GM04503 (cell line): ENCODE data around the gene IL17RC.
"Not testable (repeated sequence)": the region's sequence is repeated elsewhere in the genome, so short reads cannot be mapped to it uniquely, and the experiment has no call there.

Experiments used
- DNase-seq: peaks from one replicate; pipeline ENCODE4 v3.0.0-alpha.2; 2012; ENCODE audit warnings: low read depth

Gene IL17RC, protein sequence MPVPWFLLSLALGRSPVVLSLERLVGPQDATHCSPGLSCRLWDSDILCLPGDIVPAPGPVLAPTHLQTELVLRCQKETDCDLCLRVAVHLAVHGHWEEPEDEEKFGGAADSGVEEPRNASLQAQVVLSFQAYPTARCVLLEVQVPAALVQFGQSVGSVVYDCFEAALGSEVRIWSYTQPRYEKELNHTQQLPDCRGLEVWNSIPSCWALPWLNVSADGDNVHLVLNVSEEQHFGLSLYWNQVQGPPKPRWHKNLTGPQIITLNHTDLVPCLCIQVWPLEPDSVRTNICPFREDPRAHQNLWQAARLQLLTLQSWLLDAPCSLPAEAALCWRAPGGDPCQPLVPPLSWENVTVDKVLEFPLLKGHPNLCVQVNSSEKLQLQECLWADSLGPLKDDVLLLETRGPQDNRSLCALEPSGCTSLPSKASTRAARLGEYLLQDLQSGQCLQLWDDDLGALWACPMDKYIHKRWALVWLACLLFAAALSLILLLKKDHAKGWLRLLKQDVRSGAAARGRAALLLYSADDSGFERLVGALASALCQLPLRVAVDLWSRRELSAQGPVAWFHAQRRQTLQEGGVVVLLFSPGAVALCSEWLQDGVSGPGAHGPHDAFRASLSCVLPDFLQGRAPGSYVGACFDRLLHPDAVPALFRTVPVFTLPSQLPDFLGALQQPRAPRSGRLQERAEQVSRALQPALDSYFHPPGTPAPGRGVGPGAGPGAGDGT

DNA sequence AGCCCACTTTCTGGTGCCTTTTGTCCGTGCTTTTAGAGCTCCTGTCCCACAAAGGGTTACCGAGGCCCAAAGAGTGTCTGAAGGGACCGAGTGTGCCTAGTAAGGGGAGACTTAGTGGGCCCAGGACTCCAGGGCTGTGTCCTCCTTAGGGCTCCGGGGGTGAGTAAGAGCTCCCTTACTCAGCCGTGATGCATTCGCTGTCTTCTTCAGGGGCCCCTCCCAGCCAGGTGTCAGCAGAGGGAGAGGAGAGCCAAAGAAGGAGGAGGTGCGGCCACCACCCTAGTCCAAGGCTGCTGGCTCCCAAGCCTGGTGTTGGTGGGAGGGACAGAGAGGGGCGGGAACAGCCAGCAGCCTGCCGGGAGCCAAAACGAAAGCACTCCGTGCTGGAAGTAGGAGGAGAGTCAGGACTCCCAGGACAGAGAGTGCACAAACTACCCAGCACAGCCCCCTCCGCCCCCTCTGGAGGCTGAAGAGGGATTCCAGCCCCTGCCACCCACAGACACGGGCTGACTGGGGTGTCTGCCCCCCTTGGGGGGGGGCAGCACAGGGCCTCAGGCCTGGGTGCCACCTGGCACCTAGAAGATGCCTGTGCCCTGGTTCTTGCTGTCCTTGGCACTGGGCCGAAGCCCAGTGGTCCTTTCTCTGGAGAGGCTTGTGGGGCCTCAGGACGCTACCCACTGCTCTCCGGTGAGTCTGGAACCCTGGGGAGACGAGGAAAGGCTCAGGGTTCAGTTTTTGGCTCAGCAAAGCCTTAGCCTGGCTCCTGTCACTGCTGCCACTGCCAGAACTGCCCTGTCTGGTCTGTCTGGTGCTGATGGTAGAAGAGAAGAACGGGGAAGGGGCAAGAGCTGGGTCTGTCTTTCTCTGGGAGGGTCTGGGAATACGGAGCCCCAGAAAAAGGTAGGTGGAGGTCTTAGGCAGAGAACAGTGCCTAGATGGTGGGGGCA is at the start of gene IL17RC:
IL17RC (plus strand) TSS at position 365 of the 947 bp plus-strand sequence; CDS start at position 583, 218 bp downstream.
- no peak for DNase-seq

- DNase-seq, result no peak
Measured at GRCh38 chr3:9867106-9867505, 49.8 kb upstream of the IL17RC start.

GRCh38 chr3:9869955-9870354 is 46.9 kb upstream of the IL17RC start:
- no peak for DNase-seq

GRCh38 chr3:9870978-9871377 is 45.9 kb upstream of the IL17RC start:
- DNase-seq, result peak; percentile 23

GRCh38 chr3:9872067-9872466 is 44.8 kb upstream of the IL17RC start:
- not testable (repeated sequence) for DNase-seq

DNA sequence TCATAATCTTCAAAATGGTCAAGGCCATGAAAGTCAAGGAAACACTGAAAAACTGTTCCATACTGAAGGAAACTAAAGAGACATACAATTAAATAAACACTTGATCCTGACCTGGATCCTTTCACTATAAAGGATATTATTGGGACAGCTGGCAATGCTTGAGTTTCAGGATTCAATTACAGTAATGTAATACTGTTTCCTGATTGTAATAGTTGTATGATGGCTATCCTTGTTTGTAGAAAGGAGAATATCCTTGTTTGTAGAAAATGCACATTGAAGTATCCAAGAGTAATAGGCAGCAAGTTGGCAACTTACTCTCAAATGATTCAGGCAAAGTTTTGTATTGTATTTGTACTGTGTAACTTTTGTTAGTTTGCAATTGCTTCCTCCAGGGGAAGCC is 41.5 kb upstream of the IL17RC start:
- DNase-seq, result no peak

DNA sequence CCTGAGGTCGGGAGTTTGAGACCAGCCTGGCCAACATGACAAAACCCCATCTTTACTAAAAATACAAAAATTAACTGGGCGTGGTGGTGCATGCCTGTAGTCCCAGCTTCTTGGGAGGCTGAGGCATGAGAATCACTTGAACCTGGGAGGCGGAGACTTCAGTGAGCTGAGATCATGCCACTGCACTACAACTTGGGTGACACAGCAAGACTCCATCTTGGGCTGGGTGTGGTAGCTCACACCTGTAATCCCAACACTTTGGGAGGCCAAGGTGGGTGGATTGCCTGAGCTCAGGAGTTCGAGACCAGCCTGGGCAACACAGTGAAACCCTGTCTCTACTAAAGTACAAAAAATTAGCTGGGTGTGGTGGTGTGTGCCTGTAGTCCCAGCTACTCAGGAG is 40.6 kb upstream of the IL17RC start:
- not testable (repeated sequence) for DNase-seq

DNA sequence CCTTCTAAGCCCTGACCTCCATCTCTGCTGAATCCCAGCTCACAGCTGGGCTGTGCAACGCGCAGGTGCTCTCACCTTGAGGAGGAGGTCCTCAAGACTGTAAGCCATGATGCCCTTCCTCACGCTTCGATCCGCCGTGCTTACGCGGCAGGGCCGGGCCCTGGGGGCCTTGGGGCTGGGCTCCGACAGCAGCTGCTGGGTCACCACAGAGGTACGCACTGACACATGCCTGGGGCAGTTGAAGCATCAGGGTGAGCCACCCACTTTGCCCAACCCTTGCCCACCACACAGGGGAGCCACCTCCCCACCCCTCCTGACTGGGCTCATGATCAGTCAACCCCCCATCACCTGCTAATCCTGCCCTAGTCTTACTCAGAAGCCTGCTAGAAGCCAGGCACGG is 39.9 kb upstream of the IL17RC start:
- no peak for DNase-seq

DNA sequence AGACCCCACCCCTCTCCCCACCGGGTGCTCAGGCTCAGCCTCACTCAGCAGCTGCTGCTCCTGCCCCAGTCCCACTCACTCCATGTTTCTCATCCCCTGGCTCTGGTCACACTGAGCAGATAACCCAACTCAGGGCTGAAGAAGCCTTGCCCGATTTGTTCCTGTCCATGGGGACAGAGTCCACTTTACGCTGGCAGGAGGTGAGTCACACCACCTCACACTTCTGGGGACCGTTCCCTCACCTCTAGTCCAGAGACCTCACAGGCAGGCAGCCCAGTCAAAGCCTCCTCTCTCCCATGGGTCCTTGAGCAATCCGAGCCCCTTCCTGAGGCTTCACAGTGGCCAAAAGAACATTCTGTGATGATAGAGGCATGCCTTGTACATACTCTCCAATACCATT is 38.2 kb upstream of the IL17RC start:
- DNase-seq, result no peak

- no peak for DNase-seq
Measured at GRCh38 chr3:9879830-9880549, 36.9 kb upstream of the IL17RC start, which contains the start of gene CIDEC. Gene CIDEC (minus strand): TSS chr3:9880253. CDS start chr3:9878486, 1,767 bp downstream.

GRCh38 chr3:9881441-9881840 is 35.5 kb upstream of the IL17RC start:
- no peak for DNase-seq

DNA sequence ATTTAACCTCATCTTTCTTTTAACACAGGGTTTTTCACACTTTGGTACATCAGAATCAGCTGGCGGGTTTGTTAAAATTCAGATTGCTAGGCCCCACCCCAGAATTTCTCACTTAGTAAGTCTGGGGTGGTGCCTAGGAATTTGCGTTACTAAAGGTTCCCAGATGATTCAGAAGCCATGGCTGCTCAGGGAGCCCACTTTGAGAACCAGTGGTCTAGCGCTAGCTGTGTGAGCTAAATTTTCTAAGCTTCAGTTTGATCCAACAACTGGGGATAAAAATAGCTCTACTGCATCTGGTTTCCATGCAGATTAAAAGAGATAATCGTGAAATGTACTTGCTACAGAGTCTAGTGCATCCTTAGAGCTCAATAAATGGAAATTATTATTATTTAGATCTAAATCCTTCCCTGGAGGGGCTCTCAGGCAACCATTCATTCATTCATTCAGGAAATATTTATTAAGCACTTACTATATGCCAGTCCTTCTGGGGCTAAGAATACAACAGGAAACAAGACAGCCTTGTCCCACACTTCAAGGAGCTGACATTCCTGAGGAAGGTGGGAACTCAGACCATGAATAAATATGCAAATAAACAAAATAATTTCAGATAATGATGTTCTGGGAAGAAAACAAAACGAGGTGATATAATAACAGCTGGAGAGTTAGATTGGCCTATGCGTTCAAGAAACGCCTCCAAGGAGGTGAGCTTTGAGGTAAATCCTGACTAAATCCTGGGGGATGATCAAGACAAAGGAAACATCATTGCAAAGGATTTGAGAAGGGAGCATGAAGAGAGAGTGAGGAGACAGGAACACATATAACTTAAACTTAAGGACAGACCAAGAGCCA is 33.0 kb upstream of the IL17RC start:
- no peak for DNase-seq

GRCh38 chr3:9884555-9885165 is 32.2 kb upstream of the IL17RC start:
- peak; percentile 68 for DNase-seq

DNA sequence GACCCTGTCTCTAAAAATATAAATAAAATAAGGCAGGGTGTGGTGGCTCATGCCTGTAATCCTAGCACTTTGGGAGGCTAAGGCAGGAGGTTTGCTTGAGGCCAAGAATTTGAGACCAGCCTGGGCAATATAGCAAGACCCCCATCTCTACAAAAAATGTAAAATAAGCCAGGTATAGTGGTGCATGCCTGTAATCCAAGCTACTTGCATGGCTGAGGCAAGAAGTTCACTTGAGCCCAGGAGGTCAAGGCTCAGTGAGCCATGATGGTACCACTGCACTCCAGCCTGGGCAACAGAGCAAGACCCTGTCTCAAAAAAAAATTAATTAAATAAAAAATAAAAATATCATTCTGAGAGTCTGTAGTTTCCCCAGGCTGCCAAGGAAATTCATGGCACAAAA is 30.6 kb upstream of the IL17RC start:
- DNase-seq, result no peak

GRCh38 chr3:9887480-9887879 is 29.4 kb upstream of the IL17RC start:
- DNase-seq, result no peak

- no peak for DNase-seq
Measured at GRCh38 chr3:9888540-9888939, 28.4 kb upstream of the IL17RC start.

GRCh38 chr3:9889405-9889804 is 27.5 kb upstream of the IL17RC start:
- DNase-seq, result no peak

DNA sequence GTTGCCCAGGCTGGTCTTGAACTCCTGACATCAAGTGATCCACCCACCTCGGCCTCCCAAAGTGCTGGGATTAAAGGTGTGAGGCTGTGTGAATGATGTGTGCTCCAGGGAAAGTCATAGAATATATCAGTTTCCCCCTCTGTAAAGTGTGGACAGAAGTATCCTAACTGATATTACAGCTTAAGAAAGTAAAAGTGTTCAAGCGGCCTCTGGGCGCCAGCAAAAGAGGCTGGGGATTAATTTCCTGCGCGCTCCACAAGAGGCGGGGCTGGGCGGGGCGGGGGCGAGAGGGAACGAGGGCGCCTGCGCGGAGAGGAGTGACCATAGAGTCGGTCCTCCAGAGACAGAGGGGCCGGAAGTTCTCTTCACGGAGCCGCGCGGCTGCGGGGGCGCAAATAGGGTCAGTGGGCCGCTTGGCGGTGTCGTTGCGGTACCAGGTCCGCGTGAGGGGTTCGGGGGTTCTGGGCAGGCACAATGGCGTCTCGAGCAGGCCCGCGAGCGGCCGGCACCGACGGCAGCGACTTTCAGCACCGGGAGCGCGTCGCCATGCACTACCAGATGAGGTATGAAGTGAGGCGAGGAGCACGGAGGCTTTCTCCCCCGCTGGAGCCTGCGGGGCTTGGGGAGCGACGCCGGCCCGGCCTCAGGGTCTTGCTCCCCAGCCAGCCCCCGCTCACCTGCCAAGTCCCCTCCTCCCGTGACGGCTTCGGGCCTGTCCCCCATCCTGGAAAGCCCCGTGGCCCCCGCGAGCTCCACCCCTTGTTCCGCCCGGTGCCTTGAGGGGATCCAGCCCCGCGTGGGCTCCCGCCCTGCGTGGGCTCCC is 26.4 kb upstream of the IL17RC start, which contains the start of gene JAGN1:
JAGN1 (plus strand) TSS at position 362 of the 823 bp plus-strand sequence; CDS start at position 475, 113 bp downstream.
- DNase-seq, result no peak

- DNase-seq, result no peak
Measured at GRCh38 chr3:9891072-9891622, 25.8 kb upstream of the IL17RC start.
